AG04450 (cell line): ENCODE measurements around the gene DENND1B. TPM values are rescaled to one million over a fixed set of nuclear protein-coding genes. Genes with fewer than 3 reads are reported as not detected.

Experiments
- CTCF ChIA-PET: fragments of 300-600, 350-600 bp; formaldehyde crosslinking; extraction: SDS; loops from one replicate; lab custom pipeline; 2022; ENCODE audit warnings: antibody characterized with exemption, inconsistent platforms; lab: Charles Lee
- POLR2A ChIA-PET: fragments of 350-600 bp; formaldehyde crosslinking; extraction: SDS; loops from one replicate; lab custom pipeline; 2021; ENCODE audit warnings: antibody characterized with exemption, inconsistent platforms; lab: Yijun Ruan, JAX
- DNase-seq: peaks from one replicate; pipeline ENCODE4 v3.0.0-alpha.2; 2011; ENCODE audit warnings: low read depth, low spot score
- H3K27ac ChIP-seq: one replicate; pipeline ENCODE4 v1.5.1; 2012; ENCODE audit warnings: low read depth, low read length, control low read depth
- H3K27me3 ChIP-seq: one replicate; pipeline ENCODE4 v1.6.0; 2012; ENCODE audit warnings: low read length; ENCODE audit not compliant: control insufficient read depth, insufficient read depth
- H3K4me3 ChIP-seq: 2 replicates; pipeline ENCODE4 v1.5.1; 2011; ENCODE audit warnings: mild to moderate bottlenecking, low read depth, low read length, control low read depth
- H3K9me3 ChIP-seq: 2 replicates; pipeline ENCODE4 v1.5.1; 2012; ENCODE audit warnings: low read length; ENCODE audit not compliant: control insufficient read depth, insufficient read depth
- polyA plus RNA-seq: library from polyadenylated mRNA; depleted of rRNA; stranded (reverse); fragments of >200 nt; gene quantifications from 2 replicates; pipeline ENCODE4 v1.2.3, GENCODE V29; 2011
- TF ChIP-seq, protein P1 (sequence below): IDR thresholded peaks from 2 replicates; pipeline ENCODE4 v1.5.1; 2011; ENCODE audit warnings: low read depth, low read length, control low read depth, inconsistent platforms

Gene DENND1B
- polyA plus RNA-seq, 1 experiment = 17.7 TPM

DNA sequence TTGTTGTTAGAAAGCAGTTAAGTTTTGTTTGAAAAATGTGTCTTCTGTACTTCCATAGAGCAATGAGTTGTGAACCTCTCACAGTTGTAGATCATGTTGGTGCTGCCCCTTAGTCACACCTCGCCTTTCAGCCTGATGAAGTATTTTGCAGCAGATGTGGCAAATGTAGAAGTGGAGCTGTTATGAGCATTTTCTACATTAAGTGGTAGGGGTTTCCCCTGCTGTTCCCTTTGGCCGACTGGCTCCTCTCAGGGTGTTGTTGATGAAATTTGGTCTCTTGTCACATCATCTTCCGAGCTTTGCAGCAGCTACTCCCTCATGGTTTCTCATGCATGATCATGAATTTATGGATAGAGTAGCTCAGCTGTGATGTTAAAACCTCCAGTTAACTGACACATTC lies 33.6 kb upstream of the DENND1B start:
- Histone ChIP-seq H3K27ac (no peak overlapping the region), H3K27me3 (no peaks in the 10 kb centered on the region), H3K9me3 (no peaks in the 10 kb centered on the region), H3K4me3 (no peak overlapping the region)
- DNase-seq = no peak
- TF ChIP-seq, protein P1, sequence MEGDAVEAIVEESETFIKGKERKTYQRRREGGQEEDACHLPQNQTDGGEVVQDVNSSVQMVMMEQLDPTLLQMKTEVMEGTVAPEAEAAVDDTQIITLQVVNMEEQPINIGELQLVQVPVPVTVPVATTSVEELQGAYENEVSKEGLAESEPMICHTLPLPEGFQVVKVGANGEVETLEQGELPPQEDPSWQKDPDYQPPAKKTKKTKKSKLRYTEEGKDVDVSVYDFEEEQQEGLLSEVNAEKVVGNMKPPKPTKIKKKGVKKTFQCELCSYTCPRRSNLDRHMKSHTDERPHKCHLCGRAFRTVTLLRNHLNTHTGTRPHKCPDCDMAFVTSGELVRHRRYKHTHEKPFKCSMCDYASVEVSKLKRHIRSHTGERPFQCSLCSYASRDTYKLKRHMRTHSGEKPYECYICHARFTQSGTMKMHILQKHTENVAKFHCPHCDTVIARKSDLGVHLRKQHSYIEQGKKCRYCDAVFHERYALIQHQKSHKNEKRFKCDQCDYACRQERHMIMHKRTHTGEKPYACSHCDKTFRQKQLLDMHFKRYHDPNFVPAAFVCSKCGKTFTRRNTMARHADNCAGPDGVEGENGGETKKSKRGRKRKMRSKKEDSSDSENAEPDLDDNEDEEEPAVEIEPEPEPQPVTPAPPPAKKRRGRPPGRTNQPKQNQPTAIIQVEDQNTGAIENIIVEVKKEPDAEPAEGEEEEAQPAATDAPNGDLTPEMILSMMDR = no peak
- POLR2A ChIA-PET = no interaction called here
- CTCF ChIA-PET = interaction anchor here (0.7 kb wide), 1 partner anchor 48 kb away, joined by 3 read pairs; no protein-coding TSS in a partner anchor

DNA sequence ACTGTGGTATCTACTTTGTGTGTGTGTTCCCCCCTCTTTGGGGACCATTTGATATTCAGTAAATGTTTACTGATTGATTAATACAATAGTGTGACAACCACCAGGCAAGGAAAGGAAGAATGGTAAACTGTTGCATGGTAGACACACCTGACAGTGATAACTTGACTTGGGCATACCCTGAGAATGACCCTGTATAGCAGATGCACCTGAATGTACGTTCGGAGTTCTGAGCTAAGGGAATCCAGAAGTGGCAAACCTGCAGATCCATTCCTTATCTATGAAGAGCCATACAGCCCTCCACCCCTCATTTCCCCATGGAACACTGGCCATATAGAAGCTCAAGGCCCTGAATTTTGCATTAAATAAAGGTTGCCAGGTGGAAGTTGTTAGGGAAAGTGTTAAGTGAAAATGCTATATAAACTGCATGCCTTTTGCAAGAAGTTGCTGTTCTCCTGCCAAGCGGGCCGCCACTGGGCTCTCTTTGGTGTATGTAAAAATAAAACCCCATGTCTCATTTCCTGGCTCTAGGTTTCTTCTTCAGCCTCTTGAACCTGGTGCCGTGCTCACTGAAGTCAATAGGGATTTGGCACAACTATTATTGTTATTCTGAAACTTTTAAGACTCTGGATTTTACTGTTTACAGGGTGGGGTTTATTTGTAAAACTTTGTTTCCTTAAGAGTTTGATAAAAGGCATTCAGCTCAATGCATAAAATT lies 32.6 kb upstream of the DENND1B start:
- Histone ChIP-seq H3K9me3 (no peaks in the 10 kb centered on the region; the same call in 1 of the 2 replicates), H3K27ac (no peak overlapping the region), H3K4me3 (no peak overlapping the region), H3K27me3 (no peaks in the 10 kb centered on the region)
- TF ChIP-seq, protein P1 = no peak
- ChIA-PET POLR2A (no interaction called here), CTCF (interaction anchor here (1.0 kb wide), 1 partner anchor 33 kb away, joined by 4 read pairs; no protein-coding TSS in a partner anchor)
- DNase-seq = no peak

DNA sequence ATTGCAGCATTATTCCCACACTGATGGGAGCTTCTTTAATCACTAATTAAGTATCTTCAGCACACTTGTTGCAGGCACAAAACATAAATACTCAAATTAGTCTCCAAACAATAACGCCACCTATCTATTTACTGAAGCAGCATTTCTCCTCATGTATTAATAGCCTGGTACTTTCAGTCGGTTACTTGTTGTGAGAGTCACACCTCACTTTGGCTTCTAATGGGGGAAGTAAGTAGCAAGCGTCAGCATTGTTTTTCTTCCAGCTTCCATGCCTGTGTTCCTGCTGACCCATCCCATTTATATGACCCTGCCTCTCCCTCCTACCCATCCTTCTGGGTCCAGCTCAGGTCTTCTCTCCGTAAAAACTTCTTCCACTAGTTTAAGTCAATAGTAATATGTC lies 31.9 kb upstream of the DENND1B start:
- POLR2A ChIA-PET = no interaction called here
- CTCF ChIA-PET = interaction anchor here (1.0 kb wide), 1 partner anchor 34 kb away, joined by 4 read pairs; no protein-coding TSS in a partner anchor
- TF ChIP-seq, protein P1 = no peak
- H3K9me3 ChIP-seq = peaks cover 2% of the 10 kb centered on the region; the same call in 1 of the 2 replicates
- no peak overlapping the region for H3K27ac ChIP-seq
- DNase-seq = no peak
- no peaks in the 10 kb centered on the region for H3K27me3 ChIP-seq
- no peak overlapping the region for H3K4me3 ChIP-seq

DNA sequence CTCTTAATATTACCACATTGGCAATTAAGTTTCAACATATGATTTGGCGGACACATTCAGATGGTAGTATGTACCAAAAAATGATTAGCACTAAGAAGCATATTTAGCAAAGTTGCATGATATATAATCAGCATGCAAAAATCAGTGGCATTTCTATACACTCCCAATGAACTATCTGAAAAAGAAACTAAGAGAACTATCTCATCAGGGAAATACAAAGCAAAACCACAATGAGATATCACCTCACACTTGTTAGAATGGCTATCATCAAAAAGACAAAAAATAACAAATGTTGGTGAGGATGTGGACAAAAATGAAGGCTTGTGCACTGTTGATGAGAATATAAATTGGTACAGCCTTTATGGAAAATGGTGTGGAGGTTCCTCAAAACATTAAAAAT lies 31.4 kb upstream of the DENND1B start:
- Histone ChIP-seq H3K27me3 (no peaks in the 10 kb centered on the region), H3K9me3 (peaks cover 5% of the 10 kb centered on the region), H3K27ac (no peak overlapping the region), H3K4me3 (no peak overlapping the region)
- no peak for DNase-seq
- CTCF ChIA-PET = no interaction called here
- TF ChIP-seq, protein P1 = no peak
- POLR2A ChIA-PET = no interaction called here

DNA sequence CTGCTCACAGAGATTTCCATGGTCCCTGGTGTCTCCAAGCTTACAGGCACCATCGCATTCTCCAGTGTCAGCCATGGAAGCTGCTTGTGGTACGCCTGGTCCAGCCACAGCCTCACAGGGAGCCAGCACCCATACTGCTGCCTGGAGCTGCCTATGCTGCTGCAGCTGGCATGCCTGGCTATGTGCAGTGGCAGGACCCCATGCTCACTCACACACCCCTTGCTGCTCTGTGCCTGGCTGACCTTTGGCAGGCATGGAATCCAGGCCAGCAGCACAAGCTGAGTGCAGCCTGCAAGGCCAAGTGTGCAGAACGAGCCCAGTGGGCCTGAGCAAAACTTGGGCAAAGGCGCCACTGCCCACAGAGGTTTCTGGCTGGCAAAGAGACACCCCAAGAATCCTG lies 26.4 kb upstream of the DENND1B start:
- Histone ChIP-seq H3K4me3 (no peak overlapping the region), H3K9me3 (peaks cover 20% of the 10 kb centered on the region), H3K27ac (no peak overlapping the region), H3K27me3 (no peaks in the 10 kb centered on the region)
- ChIA-PET POLR2A (no interaction called here), CTCF (no interaction called here)
- TF ChIP-seq, protein P1 = no peak
- DNase-seq = no peak
